Right ventricle myocardium superior (tissue), 1 donor: ENCODE results near the gene GHDC. TPM values are rescaled to one million over a fixed set of nuclear protein-coding genes. Genes with fewer than 3 reads are reported as not detected.
"Not testable (repeated sequence)": the region's sequence is repeated elsewhere in the genome, so short reads cannot be mapped to it uniquely, and the experiment has no call there.

Experiments used
- ATAC-seq: fragments of 200-7000 bp; cut with Tn5 transposase; one replicate; pipeline ENCODE4 v1.9.1; 2020; ENCODE audit warnings: mild to moderate bottlenecking; ENCODE audit not compliant: poor library complexity
- DNase-seq: peaks from one replicate; pipeline ENCODE4 v3.0.0-alpha.2; 2020
- intact Hi-C: fragments of 100-400 bp; cut with DNase I; formaldehyde crosslinking; loops from one replicate; pipeline ENCODE4 v1.11.2; 2022
- total RNA-seq: library from RNA; stranded (reverse); fragmentation: NEBNext Ultra II Directional; extraction: Animal tissue kit (Norgen Biotek cat#: 25700); gene quantifications from one replicate; pipeline ENCODE4 v1.2.1, GENCODE V29; 2021
- donor health status: DM: no; HTN: yes; CAD: no; lungs with severe emphysema.

GHDC gene
- total RNA-seq, 1 donor from 2014 or later, result 8.1 TPM

DNA sequence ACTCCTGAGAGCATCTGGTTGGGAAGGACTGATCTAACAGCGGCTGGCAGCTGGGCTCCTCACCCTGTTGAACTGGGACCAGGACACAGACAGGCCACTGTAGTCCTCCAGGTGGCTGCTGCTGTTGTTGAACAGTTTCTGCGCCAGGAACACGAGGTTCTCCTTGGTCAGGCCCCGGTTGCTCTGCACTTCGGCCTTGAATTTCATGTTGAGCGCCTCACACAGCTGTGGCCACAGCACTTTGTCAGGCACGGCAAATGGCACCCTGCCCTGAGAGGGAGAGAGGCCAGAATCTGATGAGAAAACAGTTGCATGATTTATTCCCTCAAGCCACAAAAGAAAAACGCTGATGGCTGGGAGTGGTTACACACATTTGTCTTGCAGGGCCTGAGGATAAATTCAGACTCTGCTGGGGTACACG lies 17.6 kb upstream of the GHDC start:
- intact Hi-C loops, result not testable (repeated sequence)
- ATAC-seq (peak; percentile 92), DNase-seq (peak; percentile 87)

DNA sequence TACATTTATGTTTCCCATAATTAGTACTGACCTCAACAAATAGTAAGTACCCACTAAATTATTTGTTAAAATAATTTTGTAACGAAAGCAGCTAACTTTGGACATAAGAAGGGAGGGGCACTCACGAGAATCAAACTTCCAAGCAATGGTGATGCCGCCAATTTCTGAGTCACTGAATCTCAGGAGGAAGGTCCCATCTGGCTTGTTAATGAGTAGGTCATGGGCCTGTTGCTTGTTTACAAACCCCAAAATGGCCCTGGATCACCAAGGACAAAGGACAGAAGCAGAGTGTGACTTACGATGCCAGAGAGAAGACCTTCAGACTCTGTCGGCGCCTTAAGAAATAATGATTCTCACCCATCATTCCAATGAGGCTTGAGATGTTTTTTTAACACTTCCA lies 15.8 kb upstream of the GHDC start:
- intact Hi-C loops, result no loop called here
- ATAC-seq, result no peak
- no peak for DNase-seq

DNA sequence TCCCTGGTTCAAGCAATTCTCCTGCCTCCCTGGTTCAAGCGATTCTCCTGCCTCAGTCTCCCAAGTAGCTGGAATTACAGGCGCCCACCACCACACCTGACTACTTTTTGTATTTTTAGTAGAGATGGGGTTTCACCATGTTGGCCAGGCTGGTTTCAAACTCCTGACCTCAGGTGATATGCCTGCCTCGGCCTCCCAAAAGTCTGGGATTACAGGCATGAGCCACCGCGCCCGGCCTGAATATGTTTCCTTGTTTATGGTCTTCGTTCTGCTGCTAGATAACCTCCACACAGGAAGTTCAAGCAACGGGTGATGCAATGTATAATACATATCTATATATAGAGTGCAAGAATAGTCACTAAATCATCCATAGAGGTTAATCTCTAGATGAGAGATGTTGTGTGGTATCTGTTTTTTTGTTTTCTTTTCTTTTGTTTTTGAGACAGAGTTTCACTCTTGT lies 11.9 kb upstream of the GHDC start:
- intact Hi-C loops, DNase-seq, ATAC-seq: not testable (repeated sequence)

GRCh38 chr17:42203354-42203753 lies 9.1 kb upstream of the GHDC start:
- DNase-seq (no peak), ATAC-seq (no peak)
- intact Hi-C loops, result no loop called here

- DNase-seq (no peak), ATAC-seq (no peak)
- intact Hi-C loops, result no loop called here
Observed at GRCh38 chr17:42202696-42203095, 8.4 kb upstream of the GHDC start.

DNA sequence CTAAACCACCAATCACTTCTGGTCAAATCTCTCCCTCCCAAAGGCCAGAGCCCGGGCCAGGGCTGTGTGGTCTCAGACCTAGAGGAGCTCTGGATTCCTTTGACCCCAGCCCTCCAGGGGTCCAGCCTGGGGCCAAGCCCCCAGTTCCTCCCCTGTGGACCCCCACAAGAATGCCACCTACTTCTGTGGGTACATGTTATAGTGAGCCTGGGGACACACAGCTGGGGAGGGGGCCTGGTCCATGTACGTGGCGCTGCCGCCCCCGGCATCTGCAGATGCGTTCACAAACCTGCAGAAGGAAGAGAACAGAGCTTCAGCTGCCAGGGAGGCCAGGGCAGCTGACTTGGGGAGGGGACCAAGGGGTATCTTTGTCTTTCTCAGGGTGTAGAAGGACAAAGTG lies 7.9 kb upstream of the GHDC start:
- DNase-seq (no peak), ATAC-seq (no peak)
- intact Hi-C loops, result no loop called here

DNA sequence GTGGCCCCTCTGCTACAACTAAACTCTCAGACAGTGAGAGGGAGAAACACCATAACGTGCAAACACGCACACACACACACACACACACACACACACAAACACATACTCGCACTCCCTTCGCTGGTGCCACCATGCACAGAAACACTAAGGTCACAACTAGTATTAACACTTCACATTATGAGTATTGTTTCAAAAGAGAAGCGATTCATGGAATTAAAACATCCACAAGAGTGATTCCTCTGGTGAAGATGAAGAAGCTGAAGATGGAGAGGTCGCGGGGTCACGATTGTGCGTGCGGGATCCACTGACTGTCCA lies 7.1 kb upstream of the GHDC start:
- DNase-seq, result no peak
- intact Hi-C loops, result no loop called here
- no peak for ATAC-seq

DNA sequence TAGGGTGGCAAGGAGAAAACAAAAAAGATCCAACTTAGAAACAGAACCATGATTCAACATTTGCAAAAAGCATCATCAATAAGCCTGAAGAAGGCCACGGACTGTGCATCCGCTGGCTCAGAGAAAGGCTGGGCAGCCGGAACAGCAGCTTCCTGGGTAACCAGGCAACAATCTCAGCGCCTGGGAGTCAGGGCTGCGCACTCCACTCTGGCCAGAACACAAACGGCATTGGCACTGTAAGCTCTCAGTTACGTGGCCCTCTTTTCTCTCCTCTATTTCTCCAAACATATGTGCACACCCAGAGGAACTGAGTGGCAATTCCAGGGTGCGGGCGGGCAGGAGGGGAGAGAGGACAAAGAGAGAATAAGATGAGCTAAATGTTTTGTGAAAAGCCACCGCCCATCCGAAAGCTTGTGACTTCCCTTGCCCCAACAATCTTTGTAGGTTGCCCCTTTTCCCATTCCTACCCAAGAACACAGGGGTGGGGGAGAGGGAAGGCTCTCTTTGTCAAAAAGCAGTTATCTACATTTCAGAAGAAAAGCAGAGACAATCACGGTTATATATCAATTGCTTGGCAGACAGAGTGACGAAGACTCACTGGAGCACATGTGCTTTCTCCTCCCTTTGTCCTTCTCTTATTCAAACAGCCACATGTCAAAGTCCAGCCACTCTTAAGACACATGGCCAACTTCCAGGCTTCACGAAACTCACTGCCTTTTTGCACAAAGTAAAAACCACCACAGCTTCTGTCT lies 6.6 kb upstream of the GHDC start:
- DNase-seq (peak; percentile 81), ATAC-seq (peak; percentile 96)
- intact Hi-C loops, result no loop called here

GRCh38 chr17:42199416-42200011 lies 5.2 kb upstream of the GHDC start:
- DNase-seq (no peak), ATAC-seq (no peak)
- intact Hi-C loops, result no loop called here

- intact Hi-C loops, result no loop called here
- no peak for ATAC-seq
- DNase-seq, result no peak
Observed at GRCh38 chr17:42198897-42199296, 4.6 kb upstream of the GHDC start.

GRCh38 chr17:42197564-42198156 lies 3.4 kb upstream of the GHDC start:
- no peak for ATAC-seq
- intact Hi-C loops, result no loop called here
- DNase-seq, result no peak

DNA sequence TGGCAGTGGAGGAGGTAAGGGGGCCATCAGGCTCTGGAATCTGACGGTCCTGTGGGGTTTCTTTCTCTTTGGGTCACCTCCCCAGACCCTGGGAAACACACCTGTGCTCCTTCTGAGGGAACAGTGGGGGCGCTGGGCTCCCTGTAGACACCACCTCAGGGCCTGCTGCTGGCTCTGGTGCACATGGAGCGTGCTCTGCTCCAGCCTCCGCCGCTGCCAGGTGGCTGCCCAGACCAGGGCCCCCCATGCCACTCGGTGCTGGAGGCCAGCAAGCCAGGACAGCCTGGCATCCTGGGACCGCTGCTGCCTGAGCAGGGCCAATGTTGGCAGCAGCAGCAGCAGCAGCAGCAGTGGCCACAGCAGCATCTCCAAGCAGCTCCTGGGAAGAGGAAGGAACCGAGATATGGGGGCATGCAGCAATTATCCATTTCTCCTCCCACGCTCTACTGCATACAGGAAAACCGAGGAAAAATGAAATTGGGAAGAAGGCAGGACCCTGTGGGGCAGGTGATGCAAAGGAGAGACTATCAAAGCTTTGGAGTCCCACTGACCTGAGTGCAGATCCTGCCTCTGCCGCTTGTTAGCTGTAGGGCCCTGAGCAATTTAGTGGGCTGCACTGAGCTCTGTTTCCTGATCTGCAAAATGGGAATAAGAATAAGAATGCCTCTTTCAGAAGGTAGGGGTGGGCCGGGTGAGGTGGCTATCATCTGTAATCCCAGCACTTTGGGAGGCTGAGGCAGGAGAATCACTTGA lies 902 bp downstream of the GHDC start:
- no peak for ATAC-seq
- no peak for DNase-seq
- intact Hi-C loops, result no loop called here

GRCh38 chr17:42192189-42193126 lies 1.8 kb downstream of the GHDC start:
- no peak for DNase-seq
- intact Hi-C loops, result no loop called here
- no peak for ATAC-seq

GRCh38 chr17:42191275-42191608 lies 3.1 kb downstream of the GHDC start:
- intact Hi-C loops, result no loop called here
- ATAC-seq (no peak), DNase-seq (no peak)

GRCh38 chr17:42190491-42191274 lies 3.6 kb downstream of the GHDC start:
- intact Hi-C loops, result no loop called here
- DNase-seq (no peak), ATAC-seq (no peak)

DNA sequence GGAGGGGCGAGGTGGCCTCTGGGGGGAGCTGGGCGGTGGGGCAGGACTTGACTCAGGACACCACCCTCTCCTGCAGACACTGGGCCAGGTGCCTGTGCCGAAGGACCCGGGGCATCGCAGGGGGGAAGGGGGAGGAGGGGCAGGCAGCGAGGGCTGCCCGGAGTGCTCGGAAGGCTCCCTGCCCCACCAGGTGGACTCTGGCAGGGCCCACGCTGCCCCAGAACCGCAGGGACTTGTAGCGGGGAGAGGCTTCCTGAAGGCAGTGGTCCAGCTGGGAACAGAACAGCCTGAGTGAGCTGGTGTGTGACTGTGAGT lies 4.7 kb downstream of the GHDC start:
- ATAC-seq (no peak), DNase-seq (no peak)
- intact Hi-C loops, result loop anchor here (10.0 kb wide), 1 partner anchor 335 kb away; no protein-coding TSS in a partner anchor

DNA sequence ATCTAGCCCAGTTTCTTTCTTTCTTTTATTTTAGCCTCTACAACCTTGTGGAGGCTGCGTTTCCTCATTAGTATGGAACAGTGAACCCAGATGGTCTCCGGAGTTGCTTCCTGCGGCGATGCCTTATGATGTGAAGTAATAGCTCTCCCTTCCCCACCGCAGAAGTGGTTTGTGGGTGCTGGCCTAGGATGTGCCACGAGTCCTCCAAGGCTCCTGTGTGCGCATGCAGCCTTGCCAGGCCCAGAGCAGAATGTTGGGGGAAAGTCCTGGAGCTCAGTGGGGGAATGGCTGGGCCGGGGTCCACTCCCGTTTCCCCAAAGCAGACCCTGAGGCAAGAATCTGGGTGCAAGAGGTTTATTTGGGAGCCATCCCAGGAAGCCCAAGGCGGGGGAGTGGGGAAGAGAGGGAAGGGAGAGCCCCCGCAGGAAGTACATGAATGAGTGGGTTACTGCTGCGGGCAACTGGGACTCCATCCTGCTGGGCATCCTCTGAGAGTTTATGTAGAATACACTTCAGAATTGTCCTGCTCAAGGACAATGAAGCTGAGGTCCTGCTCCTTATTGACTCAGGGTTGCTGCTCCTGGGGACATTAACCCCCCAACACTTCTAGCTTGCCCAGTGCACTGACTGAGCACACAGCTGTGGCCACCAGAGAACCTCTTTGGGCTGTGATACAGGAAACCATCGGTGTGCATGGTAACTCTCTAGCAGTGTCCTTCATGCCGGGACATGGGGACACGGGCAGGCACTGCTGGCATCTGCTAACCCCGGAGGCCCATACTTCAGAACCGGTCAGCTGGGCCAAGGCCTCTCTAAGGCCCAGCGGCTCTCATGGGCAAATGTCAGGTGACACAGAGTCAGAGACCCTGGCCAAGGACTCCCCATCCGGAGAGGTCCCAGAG lies 5.3 kb downstream of the GHDC start:
- ATAC-seq (no peak), DNase-seq (no peak)
- intact Hi-C loops, result loop anchor here (10.0 kb wide), 1 partner anchor 336 kb away; no protein-coding TSS in a partner anchor
